Retinal pigment epithelial cell (primary cell): ENCODE results near the gene LPO.

Experiments
- DNase-seq: peaks from one replicate; pipeline ENCODE4 v3.0.0-alpha.2; 2010; ENCODE audit warnings: low read depth
- H3K4me3 ChIP-seq: 2 replicates; pipeline ENCODE4 v1.5.1; 2011; ENCODE audit warnings: mild to moderate bottlenecking, low read length, control low read depth, moderate library complexity
- TF ChIP-seq, protein P1 (sequence below): conservative IDR thresholded peaks from 2 replicates; pipeline ENCODE4 v1.5.1; 2011; ENCODE audit warnings: low read depth, low read length, control low read depth, inconsistent platforms

The LPO gene

DNA sequence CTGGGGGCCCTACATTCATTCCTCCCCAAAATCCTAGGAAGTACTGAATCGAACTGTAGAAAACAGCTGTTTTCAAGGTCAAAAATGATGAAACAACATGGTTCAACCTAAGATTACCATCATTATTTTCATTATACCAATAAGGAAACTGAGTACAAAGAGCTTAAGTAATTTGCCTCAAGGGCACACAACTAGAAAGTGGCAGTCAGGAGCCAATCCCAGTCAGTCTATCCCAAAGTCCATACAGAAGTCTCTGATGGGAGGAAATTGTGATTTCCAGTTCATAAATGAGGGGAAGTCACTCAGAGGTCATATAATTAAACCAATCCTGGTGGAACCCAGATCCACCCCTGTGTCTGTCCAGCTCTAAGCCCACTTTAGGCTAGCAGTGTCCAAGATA lies 8.4 kb downstream of the LPO start:
- TF ChIP-seq, protein P1, sequence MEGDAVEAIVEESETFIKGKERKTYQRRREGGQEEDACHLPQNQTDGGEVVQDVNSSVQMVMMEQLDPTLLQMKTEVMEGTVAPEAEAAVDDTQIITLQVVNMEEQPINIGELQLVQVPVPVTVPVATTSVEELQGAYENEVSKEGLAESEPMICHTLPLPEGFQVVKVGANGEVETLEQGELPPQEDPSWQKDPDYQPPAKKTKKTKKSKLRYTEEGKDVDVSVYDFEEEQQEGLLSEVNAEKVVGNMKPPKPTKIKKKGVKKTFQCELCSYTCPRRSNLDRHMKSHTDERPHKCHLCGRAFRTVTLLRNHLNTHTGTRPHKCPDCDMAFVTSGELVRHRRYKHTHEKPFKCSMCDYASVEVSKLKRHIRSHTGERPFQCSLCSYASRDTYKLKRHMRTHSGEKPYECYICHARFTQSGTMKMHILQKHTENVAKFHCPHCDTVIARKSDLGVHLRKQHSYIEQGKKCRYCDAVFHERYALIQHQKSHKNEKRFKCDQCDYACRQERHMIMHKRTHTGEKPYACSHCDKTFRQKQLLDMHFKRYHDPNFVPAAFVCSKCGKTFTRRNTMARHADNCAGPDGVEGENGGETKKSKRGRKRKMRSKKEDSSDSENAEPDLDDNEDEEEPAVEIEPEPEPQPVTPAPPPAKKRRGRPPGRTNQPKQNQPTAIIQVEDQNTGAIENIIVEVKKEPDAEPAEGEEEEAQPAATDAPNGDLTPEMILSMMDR, result no peak
- DNase-seq, result no peak
- H3K4me3 ChIP-seq, result no peak overlapping the region

DNA sequence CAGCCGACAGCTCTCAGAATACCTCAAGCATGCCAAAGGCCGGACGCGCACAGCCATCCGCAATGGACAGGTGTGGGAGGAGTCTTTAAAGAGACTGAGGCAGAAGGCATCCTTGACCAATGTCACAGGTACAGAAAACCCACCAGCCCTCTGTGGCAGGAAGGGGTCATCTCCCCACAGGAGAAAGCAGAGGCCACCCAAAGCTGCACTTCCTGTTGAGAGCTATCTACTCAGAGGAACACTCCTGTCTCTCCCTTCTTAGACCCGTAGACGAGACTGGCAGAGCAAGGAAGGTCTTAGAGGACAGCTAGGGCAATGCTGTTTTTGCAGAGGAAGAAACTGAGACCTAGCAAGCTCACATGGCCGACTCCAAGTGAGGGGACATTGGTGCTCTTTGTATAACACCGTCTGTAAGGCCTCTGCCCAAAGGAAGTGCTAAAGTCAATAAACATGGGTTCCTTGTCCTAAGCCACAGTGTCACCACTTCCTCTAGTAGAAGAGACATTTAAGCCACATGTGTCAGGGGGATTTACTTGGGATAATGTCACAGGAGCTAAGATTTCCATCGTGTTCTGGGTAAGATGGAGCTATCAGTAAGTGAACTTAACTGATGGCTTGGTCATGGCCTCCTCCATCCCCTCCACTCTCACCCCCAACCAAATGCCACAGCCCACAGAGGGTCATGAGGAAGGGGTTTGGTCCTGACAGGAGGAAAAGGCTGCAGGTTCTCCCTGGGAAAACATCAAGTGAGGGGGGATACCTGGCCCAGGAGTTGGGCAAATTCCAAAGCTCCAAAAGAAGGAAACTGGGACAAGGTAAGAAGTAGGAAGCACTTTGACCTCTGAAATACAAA lies 9.4 kb downstream of the LPO start:
- TF ChIP-seq, protein P1, result no peak
- no peak for DNase-seq
- no peak overlapping the region for H3K4me3 ChIP-seq

DNA sequence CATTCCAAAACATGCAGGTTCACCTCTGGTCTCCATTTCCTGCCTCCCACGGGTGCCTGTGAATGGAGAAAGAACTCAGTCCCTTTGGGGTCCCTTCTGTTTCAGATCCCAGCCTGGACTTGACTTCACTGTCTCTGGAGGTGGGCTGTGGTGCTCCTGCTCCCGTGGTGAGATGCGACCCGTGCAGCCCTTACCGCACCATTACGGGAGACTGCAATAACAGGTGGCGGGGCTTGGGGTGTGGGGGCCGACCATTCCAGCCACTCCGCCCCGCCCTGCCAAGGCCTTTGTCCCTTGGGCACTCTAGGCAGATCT lies 10.5 kb downstream of the LPO start:
- no peak overlapping the region for H3K4me3 ChIP-seq
- TF ChIP-seq, protein P1, result no peak
- DNase-seq, result no peak

DNA sequence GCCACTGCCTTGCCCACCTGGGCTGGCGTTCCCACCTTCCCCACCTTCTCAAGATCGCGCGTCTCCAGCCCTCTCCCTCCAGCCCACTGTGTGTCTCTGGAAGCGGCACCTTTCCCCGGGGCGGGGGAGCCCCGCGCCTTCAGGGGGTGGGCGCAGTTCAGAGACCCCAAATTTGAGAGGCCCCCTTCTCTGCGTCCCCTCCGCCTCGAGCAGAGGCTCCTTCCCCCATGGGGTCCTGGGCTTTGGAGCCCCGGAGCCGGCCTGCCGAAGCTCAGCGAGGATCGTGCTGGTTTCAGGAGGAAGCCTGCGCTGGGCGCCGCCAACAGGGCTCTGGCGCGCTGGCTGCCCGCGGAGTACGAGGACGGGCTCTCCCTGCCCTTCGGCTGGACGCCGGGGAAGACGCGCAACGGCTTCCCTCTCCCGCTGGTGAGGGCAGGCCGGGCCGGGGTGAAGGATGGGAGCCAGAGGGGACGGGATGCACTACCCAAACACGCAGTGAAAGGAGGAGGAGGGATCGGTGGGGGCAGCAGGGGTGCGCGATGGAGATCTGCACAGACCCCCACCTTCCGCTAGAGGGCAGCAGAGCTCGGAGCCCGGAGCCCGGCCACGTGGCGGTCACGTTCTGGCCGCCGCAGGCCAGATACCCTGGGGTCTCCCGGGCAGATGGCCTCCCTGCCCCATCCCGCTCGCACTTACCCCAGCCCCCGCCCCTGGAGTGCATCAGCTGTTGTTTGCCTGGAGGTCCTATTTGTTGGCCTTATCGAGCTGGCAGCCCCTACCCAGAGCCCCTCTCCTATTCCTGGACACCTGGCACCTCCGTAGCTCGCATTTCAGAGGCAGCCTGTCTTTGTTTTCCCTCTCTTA lies 11.1 kb downstream of the LPO start:
- H3K4me3 ChIP-seq, result peak overlapping the region; percentile 35
- TF ChIP-seq, protein P1, result peak; percentile 82

DNA sequence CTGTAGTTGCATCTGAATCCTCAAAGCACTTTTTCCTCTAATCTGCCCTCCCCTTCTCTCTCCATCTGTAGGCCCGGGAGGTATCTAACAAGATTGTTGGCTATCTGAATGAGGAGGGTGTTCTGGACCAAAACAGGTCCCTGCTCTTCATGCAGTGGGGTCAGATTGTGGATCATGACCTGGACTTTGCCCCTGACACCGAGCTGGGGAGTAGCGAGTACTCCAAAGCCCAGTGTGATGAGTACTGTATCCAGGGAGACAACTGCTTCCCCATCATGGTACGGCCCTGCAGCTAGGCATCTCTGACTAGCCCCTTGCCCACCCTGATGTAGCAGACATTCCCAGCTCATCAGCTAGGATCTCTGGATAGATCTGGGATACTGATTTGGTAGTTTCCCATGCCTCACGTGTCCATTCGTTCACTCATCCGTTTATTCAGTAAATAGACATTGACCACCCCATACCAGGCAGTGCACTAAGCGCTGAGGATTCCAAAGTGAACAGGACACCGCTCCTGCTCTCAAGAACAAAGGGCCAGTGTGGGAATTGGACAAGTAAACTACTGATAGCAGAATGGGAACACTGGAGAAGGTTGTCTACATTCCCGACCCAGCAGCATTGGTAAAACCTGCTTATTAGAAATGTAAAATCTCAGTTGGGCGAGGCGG lies 12.1 kb downstream of the LPO start:
- TF ChIP-seq, protein P1, result no peak
- no peak overlapping the region for H3K4me3 ChIP-seq
- DNase-seq, result no peak

More for the DNA sequence above, 11.1 kb downstream of the LPO start:
- no peak for DNase-seq

DNA sequence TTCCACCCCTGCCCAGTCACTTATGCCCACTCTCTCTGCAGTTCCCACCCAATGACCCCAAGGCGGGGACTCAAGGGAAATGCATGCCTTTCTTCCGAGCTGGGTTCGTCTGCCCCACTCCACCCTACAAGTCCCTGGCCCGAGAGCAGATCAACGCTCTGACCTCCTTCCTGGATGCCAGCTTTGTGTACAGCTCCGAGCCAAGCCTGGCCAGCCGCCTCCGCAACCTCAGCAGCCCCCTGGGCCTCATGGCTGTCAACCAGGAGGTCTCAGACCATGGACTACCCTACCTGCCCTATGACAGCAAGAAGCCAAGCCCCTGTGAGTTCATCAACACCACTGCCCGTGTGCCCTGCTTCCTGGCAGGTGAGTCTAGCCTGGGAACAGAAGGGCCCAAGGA lies 13.8 kb downstream of the LPO start:
- no peak for DNase-seq
- TF ChIP-seq, protein P1, result no peak
- no peak overlapping the region for H3K4me3 ChIP-seq
